ENCODE results near the gene LUC7L.
A peak's percentile ranks its signal among the peaks of the same experiment; 100 is the strongest.
"Not testable (repeated sequence)": the region's sequence is repeated elsewhere in the genome, so short reads cannot be mapped to it uniquely, and the experiment has no call there.

LUC7L gene

GRCh38 chr16:228852-229730 is at the start of gene LUC7L:
Gene LUC7L, minus strand, starts transcription at chr16:229449. Its CDS starts 110 bp downstream, at chr16:229339.
- DNase-seq (ENCODE audit: low spot score): peak; percentile 69

- peak; percentile 49 for DNase-seq (ENCODE audit: low spot score)
Observed at GRCh38 chr16:278863-279366, 49.7 kb upstream of the LUC7L start.

DNA sequence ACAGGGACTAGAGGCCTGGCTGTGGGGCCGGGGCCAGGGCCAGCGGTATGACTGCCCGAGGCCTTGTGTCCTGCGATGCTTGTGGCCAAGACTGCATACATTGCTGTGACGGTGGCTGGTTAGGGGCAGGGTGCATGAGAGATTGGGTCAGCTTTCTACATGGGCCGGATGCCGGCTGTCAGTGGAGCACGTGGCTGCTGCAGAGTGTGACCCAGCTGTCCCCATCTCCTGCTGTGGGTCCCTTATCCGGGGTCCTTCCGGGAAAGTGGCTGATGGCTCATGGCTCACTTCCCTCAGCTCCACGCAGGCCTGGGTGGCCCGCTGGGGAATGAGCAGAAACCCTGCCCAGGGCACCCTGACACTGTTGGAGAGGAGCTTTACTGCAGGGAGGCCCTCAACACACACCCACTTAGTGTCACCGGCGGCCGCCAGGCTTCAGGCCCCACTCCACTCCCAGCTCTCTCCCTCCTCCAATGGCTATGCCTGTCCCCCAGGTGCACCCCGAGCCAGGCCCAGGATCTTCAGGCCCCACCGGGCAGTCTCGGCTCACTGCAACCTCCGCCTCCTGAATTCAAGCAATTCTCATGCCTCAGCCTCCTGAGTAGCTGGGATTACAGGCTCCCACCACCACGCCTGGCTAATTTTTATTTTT is 47.3 kb upstream of the LUC7L start:
- no peak for DNase-seq (ENCODE audit: low spot score)

DNA sequence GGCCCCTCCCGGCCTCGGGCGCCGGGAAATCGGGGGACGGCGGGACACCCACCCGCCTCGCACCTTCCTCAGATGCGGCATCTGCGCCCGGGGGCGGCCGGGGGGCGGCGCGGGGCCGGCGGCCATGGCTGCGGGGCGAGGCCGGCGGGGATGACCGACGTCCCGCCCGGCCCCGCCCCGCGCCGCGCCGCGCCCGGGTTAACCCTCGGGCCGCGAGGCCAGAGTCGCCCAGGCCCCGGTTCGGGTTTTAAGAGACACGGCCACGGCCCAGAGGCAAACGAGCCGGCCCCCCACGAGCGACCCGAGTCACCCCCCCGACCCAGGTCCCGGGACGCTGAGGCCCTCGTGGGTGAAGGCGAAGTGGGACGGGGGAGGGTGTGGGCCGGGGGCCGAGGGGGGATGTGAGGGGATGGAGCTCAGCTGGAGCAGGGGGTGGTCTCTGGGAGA is 46.6 kb upstream of the LUC7L start, which contains the start of gene RGS11:
TSS of gene RGS11 (minus strand) at position 159 of the 447 bp plus-strand sequence. CDS start at position 126, 33 bp downstream.
- DNase-seq (ENCODE audit: low spot score): no peak

GRCh38 chr16:275041-275641 is 45.9 kb upstream of the LUC7L start:
- DNase-seq (ENCODE audit: low spot score): no peak

- no peak for DNase-seq (ENCODE audit: low spot score)
Observed at GRCh38 chr16:273547-274421, 44.5 kb upstream of the LUC7L start.

DNA sequence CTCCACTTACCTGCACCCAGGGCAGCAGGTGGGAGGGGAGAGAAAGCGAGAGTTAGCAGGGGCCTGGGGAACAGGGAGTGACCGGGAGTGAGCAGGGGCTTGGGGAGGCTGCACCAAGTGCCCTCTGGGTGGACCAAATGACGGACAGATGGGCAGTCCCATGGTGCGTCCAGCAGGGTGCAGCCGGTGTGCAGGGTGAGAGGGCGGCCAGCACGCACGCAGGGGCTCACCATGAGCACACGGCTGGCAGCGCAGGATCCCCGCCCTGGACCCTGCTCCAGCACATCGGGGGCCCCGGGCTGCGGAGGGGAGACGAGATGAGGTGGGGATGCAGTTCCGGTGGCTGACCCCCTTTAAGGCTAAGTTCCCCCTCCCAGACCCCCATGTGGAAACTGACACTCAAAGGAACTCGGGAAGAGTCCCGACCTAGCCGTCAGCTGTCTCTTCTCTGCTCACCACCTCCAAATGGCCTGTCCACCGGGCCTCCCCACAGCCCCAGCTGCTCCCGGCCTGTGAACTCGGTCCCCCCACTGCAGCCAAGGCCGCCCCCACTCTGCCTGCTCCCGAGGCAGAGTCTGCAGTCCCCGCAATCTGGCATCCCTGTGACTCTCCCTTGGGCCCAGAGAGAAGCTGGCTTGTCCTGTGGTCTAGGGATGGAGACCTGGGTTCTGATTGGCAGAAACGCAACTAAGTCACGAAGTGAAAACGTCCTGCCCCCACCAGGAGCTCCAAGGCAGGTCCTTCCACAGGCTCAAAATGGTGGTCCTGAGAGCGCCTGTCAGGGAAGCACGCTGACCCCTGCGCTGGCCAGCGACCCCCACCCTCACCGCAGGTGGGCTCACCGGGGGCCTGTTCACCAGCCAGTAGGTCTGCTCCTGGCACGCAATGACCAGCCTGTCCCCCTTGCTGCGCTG is 43.6 kb upstream of the LUC7L start:
- no peak for DNase-seq (ENCODE audit: low spot score)

- DNase-seq (ENCODE audit: low spot score): no peak
Observed at GRCh38 chr16:270381-271255, 41.4 kb upstream of the LUC7L start.

- no peak for DNase-seq (ENCODE audit: low spot score)
Observed at GRCh38 chr16:269061-269796, 40.0 kb upstream of the LUC7L start.

DNA sequence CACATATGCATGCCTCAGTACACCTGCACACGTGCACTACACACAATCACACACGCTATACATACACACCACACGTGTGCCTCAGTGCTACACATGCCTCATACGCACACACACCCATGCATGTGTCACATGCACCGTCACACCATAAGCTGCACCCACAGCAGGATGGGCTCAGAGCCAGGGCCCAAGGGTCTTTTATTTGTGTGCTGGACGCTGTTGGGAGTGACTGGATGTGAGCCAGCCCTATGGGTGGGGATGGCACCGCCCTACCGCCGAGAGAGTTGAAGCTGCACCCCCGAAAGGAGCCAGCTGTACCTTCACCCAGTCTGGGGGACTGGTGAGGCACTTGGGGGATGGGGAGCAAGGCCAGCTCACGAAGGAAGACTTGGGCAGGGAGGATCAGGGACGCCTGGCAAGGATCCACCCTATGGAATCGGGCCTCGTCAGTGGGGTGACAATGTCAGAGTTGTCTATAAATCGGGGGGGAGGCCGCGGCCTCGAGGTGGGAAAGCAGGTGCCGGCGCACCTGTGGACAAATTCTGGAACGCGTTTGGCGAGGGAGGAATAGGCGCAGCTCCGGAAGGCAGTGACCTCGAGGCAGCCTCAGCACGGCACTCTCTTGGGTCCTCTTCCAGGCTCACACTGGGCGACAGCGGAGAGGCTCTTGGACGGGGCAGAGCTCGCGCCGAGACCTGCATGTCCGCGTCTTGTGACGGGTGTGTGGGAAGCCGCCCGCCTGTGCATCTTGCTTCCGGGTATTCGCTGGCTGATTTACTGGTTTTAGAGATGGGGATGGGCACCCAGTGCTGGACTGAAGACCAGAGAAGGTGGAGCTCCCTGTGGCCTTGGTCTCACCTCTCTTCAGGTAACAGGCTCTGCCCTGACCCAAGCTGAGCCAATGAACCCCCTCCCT is 39.1 kb upstream of the LUC7L start:
- DNase-seq (ENCODE audit: low spot score): no peak

DNA sequence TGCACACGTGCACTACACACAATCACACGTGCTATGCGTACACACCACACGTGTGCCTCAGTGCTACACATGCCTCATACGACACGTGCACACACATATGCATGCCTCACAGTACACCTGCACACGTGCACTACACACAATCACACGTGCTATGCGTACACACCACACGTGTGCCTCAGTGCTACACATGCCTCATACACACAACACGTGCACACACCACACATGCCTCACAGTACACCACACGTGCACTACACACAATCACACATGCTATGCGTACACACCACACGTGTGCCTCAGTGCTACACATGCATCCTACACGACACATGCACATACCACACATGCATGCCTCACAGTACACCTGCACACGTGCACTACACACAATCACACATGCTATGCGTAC is 38.3 kb upstream of the LUC7L start:
- DNase-seq (ENCODE audit: low spot score): not testable (repeated sequence)

- DNase-seq (ENCODE audit: low spot score): no peak
Observed at GRCh38 chr16:266258-267164, 37.3 kb upstream of the LUC7L start.

DNA sequence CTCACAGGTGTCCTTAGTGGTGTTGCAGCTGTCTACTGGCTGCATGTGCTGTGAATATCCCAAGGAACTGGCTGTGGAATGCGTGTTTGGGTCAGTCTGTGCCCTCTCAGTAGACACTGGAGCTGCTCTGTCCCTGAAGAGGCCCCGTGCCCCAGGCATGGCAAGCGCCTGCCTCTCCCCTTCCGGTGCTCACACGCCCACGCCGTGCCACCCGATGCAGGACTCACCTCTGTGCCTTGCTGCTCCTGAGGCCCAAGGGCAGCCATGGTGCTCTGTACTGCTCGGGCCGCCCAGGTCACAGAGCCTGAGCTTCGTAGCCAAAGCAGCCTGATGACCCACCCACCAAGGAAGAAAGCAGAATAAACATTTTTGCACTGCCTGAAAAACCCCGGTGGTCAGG is 36.5 kb upstream of the LUC7L start:
- DNase-seq (ENCODE audit: low spot score): no peak

DNA sequence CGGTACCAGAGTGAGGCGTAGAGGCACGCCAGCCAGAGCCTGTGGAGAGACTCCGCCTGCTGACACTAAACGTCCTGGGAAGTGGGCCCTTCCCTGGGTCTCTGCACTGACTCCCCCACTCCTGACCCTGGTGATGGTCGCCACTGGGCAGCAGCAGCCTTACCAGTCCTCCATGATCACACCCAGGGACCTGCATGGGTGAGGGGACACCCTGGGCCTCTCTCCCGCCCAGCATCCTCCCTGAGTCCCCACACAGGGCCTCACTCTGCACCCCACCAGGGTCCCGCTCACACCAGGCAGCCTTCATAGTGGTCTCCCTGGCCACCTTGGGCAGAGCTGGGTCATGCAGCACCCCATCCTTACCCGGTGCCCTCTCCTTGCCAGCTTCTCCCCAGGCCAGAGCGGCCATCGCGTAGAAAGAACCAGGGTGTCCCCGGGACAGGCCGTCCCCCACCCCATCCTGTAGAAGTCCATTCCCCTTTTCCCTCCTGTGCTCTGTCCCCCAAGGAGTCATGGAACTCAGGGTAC is 35.8 kb upstream of the LUC7L start:
- no peak for DNase-seq (ENCODE audit: low spot score)

DNA sequence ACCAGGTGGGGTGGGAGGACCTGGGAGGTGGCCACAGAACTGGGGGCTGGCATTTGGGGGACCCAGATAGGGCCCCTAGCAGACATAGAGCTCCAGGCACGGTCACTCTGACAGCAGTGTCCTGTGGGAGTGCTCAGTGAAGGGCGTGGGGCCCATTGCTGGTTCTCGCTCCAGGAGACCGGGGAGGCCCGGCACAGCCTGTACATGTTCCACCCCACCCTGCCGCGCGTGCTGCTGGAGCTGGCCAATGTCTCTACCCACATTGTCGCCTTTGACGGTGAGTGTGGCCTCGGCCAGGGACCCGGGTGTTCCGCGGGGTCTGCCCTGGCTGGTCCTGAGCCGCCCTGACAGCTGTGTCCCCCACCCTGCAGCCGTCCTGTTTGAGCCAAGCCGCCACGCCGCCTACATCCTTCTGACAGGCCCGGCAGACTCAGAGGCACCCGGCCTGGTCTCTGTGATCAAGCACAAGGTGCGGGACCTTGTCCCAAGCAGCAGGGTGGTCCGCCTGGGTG is 35.2 kb upstream of the LUC7L start:
- DNase-seq (ENCODE audit: low spot score): no peak

GRCh38 chr16:263944-264343 is 34.7 kb upstream of the LUC7L start:
- DNase-seq (ENCODE audit: low spot score): no peak

Data from HuH-7 (cell line).